Sigmoid colon (tissue), 7 donors: ENCODE data around the gene MEIOB. TPM values are rescaled to one million over a fixed set of nuclear protein-coding genes. Genes with fewer than 3 reads are reported as not detected.
A peak's percentile ranks its signal among the peaks of the same experiment; 100 is the strongest.

Experiments used
- DNase-seq: peaks from one replicate; pipeline ENCODE4 v3.0.0-alpha.2; 2019
- H3K27ac ChIP-seq, 4 donors: fragments of 200-600 bp; sonication (generic); one replicate each; pipeline ENCODE4 v1.5.1; 2016 to 2019; ENCODE audit warnings: mild to moderate bottlenecking in 1 of 4
- H3K27me3 ChIP-seq, 3 donors: fragments of 200-600 bp; sonication (generic); one replicate each; pipeline ENCODE4 v1.5.1; 2019; ENCODE audit warnings: mild to moderate bottlenecking in 1 of 3
- H3K36me3 ChIP-seq, 4 donors: fragments of 200-600 bp; sonication (generic); one replicate each; pipeline ENCODE4 v1.5.1; 2016 to 2019
- H3K4me1 ChIP-seq, 4 donors: fragments of 200-600 bp; sonication (generic); one replicate each; pipeline ENCODE4 v1.5.1; 2017 to 2019
- H3K4me3 ChIP-seq, 4 donors: fragments of 200-600 bp; sonication (generic); one replicate each; pipeline ENCODE4 v1.5.1; 2017 to 2019; ENCODE audit warnings: mild to moderate bottlenecking in 2 of 4, moderate library complexity in 1 of 4
- H3K9me3 ChIP-seq, 4 donors: fragments of 200-600 bp in 3 of 4; sonication (generic) in 3 of 4; one replicate each; pipeline versions ENCODE4 v1.5.1 to v1.6.1; 2013 to 2019
- EP300 ChIP-seq, 4 donors: sonication (generic); formaldehyde crosslinking; IDR thresholded peaks; one replicate each; pipeline ENCODE4 v1.6.1; 2017; ENCODE audit warnings: antibody characterized with exemption in 4 of 4
- POLR2A ChIP-seq, 2 donors: fragments of 450-650 bp; IDR thresholded peaks; one replicate each; pipeline ENCODE4 v1.6.1; 2016; ENCODE audit warnings: antibody characterized with exemption in 2 of 2, mild to moderate bottlenecking in 2 of 2, moderate library complexity in 2 of 2
- POLR2AphosphoS5 ChIP-seq, 4 donors: sonication (generic); formaldehyde crosslinking; IDR thresholded peaks; one replicate each; pipeline ENCODE4 v1.6.1; 2017; ENCODE audit warnings: antibody characterized with exemption in 4 of 4
- WGBS, 2 donors: extraction: QIAGEN DNeasy Blood & Tissue Kit; methylation state at CpG; one replicate each; pipeline ENCODE4 v1.1.7; 2013; 5-methylcytosine and 5-hydroxymethylcytosine counted together
- intact Hi-C: fragments of 100-400 bp; cut with DNase I; formaldehyde crosslinking; loops from one replicate; pipeline ENCODE4 v1.15.1; 2023
- polyA plus RNA-seq, 3 donors: library from polyadenylated mRNA; stranded (reverse); fragments of 200-250 nt; gene quantifications; one replicate each; pipeline ENCODE4 v1.2.3, GENCODE V29; 2013
- total RNA-seq, 4 donors: library from RNA; depleted of rRNA; stranded (reverse); fragments of >200 nt; gene quantifications; one replicate each; pipeline ENCODE4 v1.1.0, GENCODE V29; 2016
- TF ChIP-seq, protein P1 (sequence below), 4 experiments: fragments of 450-650 bp in 3 of 4; fragments of 200-600 bp in 1 of 4; IDR thresholded peaks; one replicate each; pipeline ENCODE4 v1.5.1; 2016 to 2019; ENCODE audit warnings: antibody characterized with exemption in 4 of 4, mild to moderate bottlenecking in 3 of 4, moderate library complexity in 2 of 4
- donor health status: healthy with polysubstance abuse.
- donor health status: Bipolar disorder and iron deficiency.
- donor health status: healthy.

Gene MEIOB
- total and polyA plus RNA-seq, 7 donors: 0.10 TPM; not detected in 6

DNA sequence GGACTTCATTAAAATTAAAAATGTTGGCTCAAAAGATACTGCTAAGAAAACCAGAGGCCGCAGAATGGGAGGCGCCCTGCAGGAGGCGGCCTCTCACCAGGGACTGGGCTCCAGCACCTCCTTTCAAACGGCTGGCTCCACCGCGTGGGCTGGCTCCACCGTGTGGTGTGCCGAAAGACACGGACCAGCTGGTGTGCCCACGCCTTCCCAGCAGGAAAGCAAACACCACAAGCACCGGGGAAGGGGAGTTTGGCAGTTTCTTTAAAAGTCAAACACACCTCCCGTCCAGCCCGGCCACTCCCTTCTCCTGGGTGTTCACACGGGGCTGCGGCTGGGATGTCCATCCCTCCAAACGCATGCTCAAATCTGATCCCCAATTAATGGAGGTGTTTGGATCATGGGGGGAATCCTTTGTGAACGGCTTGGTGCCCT lies 59.2 kb downstream of the MEIOB start:
- Histone ChIP-seq H3K9me3 (no peaks in the 10 kb centered on the region), H3K36me3 (peaks cover 26 to 77% (median 34%) of the 10 kb centered on the region in 4 donors), H3K27ac (no peak overlapping the region), H3K27me3 (no peaks in the 10 kb centered on the region), H3K4me1 (peaks cover 0 to 6% (median 0%) of the 10 kb centered on the region in 4 donors), H3K4me3 (no peak overlapping the region)
- intact Hi-C loops: no loop called here
- TF ChIP-seq, protein P1, sequence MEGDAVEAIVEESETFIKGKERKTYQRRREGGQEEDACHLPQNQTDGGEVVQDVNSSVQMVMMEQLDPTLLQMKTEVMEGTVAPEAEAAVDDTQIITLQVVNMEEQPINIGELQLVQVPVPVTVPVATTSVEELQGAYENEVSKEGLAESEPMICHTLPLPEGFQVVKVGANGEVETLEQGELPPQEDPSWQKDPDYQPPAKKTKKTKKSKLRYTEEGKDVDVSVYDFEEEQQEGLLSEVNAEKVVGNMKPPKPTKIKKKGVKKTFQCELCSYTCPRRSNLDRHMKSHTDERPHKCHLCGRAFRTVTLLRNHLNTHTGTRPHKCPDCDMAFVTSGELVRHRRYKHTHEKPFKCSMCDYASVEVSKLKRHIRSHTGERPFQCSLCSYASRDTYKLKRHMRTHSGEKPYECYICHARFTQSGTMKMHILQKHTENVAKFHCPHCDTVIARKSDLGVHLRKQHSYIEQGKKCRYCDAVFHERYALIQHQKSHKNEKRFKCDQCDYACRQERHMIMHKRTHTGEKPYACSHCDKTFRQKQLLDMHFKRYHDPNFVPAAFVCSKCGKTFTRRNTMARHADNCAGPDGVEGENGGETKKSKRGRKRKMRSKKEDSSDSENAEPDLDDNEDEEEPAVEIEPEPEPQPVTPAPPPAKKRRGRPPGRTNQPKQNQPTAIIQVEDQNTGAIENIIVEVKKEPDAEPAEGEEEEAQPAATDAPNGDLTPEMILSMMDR (IDR thresholded peaks at IDR 0.05): peak in 2 of 4 experiments; percentile 23 to 29
- no peak for TF ChIP-seq EP300 (IDR thresholded peaks at IDR 0.05)
- peak in 2 of 4 donors; percentile 32 to 42 for TF ChIP-seq POLR2AphosphoS5 (IDR thresholded peaks at IDR 0.05)
- TF ChIP-seq POLR2A (IDR thresholded peaks at IDR 0.05): no peak
- peak; percentile 78 for DNase-seq
- 8 to 30% methylated on average over 17 of the region's 17 CpGs for WGBS, 2 donors

DNA sequence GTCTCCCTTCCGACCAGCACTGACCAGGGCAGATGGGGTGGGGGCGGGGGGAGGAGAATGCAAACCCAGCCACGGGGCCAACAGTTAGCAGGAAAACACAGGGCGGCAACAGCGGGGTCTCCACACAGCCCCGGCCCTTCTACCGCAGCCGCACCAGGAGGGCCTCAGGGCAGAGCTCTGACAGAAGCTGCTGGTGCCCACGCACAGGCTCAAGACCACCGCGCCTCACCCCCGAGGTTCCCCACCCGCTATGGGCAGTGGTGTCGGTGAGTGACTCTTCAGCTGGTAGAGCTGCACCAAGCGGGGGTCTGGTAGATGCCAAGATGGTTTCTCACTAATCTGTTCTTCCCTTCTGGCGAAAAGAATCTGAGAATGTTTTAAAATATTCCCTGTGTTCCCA lies 61.4 kb downstream of the MEIOB start:
- no peak overlapping the region for H3K4me3 ChIP-seq
- H3K36me3 ChIP-seq: peaks cover 17 to 67% (median 24%) of the 10 kb centered on the region in 4 donors

DNA sequence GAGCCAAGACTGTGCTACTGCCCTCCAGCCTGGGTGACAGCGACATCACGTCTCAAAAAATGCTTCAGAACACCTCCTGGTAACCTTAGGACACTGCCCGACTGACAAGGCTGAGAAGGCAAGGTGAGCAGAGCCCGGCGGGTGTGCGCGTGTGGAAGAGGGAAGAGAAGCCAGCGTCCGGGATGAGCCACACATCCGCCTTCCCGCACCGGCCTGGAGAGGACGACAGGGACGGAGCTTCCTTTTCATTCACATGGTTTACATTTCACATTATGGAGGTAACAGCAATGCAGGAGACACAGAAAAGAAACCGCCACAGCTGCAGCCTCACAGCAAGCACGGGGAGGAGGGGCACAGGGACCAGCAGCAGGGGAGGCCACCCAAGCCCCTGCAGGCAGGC lies 61.9 kb downstream of the MEIOB start:
- peak; percentile 46 for DNase-seq
- peaks cover 14 to 65% (median 22%) of the 10 kb centered on the region in 4 donors for H3K36me3 ChIP-seq
- no peaks in the 10 kb centered on the region for H3K27me3 ChIP-seq
- H3K4me3 ChIP-seq: no peak overlapping the region
- TF ChIP-seq EP300 (IDR thresholded peaks at IDR 0.05) (no peak), POLR2A (IDR thresholded peaks at IDR 0.05) (no peak), POLR2AphosphoS5 (IDR thresholded peaks at IDR 0.05) (no peak)
- TF ChIP-seq, protein P1 (IDR thresholded peaks at IDR 0.05): no peak
- H3K27ac ChIP-seq: no peak overlapping the region
- H3K4me1 ChIP-seq: peaks cover 0 to 6% (median 0%) of the 10 kb centered on the region in 4 donors
- WGBS, 2 donors: 96 to 97% methylated on average over 16 of the region's 16 CpGs
- H3K9me3 ChIP-seq: no peaks in the 10 kb centered on the region
- intact Hi-C loops: no loop called here

More for the DNA sequence above, 61.4 kb downstream of the MEIOB start:
- Histone ChIP-seq H3K27me3 (no peaks in the 10 kb centered on the region), H3K9me3 (no peaks in the 10 kb centered on the region), H3K4me1 (peaks cover 0 to 6% (median 0%) of the 10 kb centered on the region in 4 donors), H3K27ac (no peak overlapping the region)
- 96 to 97% methylated on average over 16 of the region's 16 CpGs for WGBS, 2 donors
- intact Hi-C loops: no loop called here
- TF ChIP-seq, protein P1 (IDR thresholded peaks at IDR 0.05): no peak
- no peak for TF ChIP-seq EP300 (IDR thresholded peaks at IDR 0.05)
- TF ChIP-seq POLR2AphosphoS5 (IDR thresholded peaks at IDR 0.05): no peak
- no peak for TF ChIP-seq POLR2A (IDR thresholded peaks at IDR 0.05)
- DNase-seq: peak; percentile 60

DNA sequence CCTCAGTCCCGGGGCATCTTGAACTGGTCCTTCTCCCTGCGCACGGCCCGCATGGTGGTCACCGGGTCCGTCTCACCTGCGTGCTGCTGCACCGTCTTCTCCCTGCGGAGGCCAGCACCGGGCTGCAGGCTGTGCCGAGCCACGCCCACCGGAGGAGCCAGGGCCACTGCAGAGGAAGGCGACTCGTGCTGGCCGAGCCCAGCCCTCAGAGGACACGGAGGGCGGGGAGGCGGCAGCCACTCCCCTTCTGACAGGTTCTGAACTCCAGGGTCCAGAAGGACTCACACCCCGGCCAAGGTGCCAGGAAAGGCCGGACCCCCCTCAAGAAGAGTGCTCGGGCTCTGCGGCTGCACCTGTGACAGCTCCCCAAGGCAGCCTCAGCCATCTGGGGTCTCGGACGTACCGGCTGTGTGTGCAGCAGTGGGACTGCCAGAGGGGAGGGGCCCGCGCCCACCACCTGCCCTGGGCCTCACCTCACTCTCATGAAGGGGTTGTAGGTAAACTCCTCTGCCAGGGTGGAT lies 62.6 kb downstream of the MEIOB start:
- TF ChIP-seq POLR2AphosphoS5 (IDR thresholded peaks at IDR 0.05): no peak
- no peak for TF ChIP-seq EP300 (IDR thresholded peaks at IDR 0.05)
- TF ChIP-seq, protein P1 (IDR thresholded peaks at IDR 0.05): no peak
- TF ChIP-seq POLR2A (IDR thresholded peaks at IDR 0.05): no peak
- H3K4me1 ChIP-seq: peaks cover 0 to 6% (median 0%) of the 10 kb centered on the region in 4 donors
- intact Hi-C loops: no loop called here
- WGBS, 2 donors: 64 to 75% methylated on average over 28 of the region's 28 CpGs
- no peaks in the 10 kb centered on the region for H3K9me3 ChIP-seq
- H3K27ac ChIP-seq: no peak overlapping the region
- no peaks in the 10 kb centered on the region for H3K27me3 ChIP-seq
- no peak for DNase-seq
- H3K36me3 ChIP-seq: peaks cover 14 to 58% (median 21%) of the 10 kb centered on the region in 4 donors
- H3K4me3 ChIP-seq: no peak overlapping the region
